ENCODE data around the gene GPR176. TPM values are rescaled to one million over a fixed set of nuclear protein-coding genes. Genes with fewer than 3 reads are reported as not detected.

GPR176 gene
- total RNA-seq, 1 donor, result 173 TPM

GRCh38 chr15:39907216-39907615, 12.8 kb downstream of the GPR176 start:
- Histone ChIP-seq H4K20me1 (ENCODE audit: insufficient read depth, low read length) (peaks cover 55% of the 10 kb centered on the region), H2AFZ (ENCODE audit: low read length) (no peak overlapping the region), H3K36me3 (ENCODE audit: insufficient read depth, low read length) (peaks cover 17% of the 10 kb centered on the region), H3K4me3 (ENCODE audit: insufficient read depth, low read length) (no peak overlapping the region), H3K4me2 (ENCODE audit: insufficient read depth, low read length) (no peak overlapping the region), H3K27ac (ENCODE audit: low read depth, low read length) (peak overlapping the region; percentile 77), H3K79me2 (ENCODE audit: insufficient read depth, low read length) (peaks cover 90% of the 10 kb centered on the region), H3K4me1 (ENCODE audit: insufficient read depth, low read length) (peaks cover 31% of the 10 kb centered on the region), H3K9me3 (ENCODE audit: low read depth, low read length) (no peaks in the 10 kb centered on the region), H3K27me3 (ENCODE audit: insufficient read depth, low read length) (no peaks in the 10 kb centered on the region)
- TF ChIP-seq CTCF (IDR thresholded peaks at IDR 0.05; ENCODE audit: extremely low read depth, low read depth, low read length), result no peak
- no peak for DNase-seq (ENCODE audit: insufficient read length, low spot score, missing footprints)

DNA sequence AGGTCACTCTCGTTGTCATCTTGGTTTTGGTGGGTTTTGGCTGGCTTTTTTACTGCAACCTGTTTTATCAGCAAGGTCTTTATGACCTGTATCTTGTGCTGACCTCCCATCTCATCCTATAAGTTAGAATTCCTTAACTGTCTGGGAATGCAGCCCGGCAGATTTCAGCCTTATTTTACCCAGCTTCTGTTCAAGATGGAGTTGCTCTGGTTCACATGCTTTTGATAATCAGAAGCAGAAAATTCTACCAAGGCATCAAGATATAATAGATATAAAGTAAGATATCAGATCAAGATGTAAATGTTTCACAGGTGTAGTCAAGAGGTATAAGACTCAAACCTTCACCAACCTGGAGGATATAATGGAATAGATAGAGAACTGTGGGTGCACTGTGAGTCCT, 16.0 kb downstream of the GPR176 start:
- no peak for TF ChIP-seq CTCF (IDR thresholded peaks at IDR 0.05; ENCODE audit: extremely low read depth, low read depth, low read length)
- Histone ChIP-seq H3K27ac (ENCODE audit: low read depth, low read length) (no peak overlapping the region), H3K4me2 (ENCODE audit: insufficient read depth, low read length) (no peak overlapping the region), H3K27me3 (ENCODE audit: insufficient read depth, low read length) (no peaks in the 10 kb centered on the region), H4K20me1 (ENCODE audit: insufficient read depth, low read length) (peaks cover 61% of the 10 kb centered on the region), H3K79me2 (ENCODE audit: insufficient read depth, low read length) (peaks cover 89% of the 10 kb centered on the region), H2AFZ (ENCODE audit: low read length) (no peak overlapping the region), H3K4me3 (ENCODE audit: insufficient read depth, low read length) (no peak overlapping the region), H3K9me3 (ENCODE audit: low read depth, low read length) (no peaks in the 10 kb centered on the region), H3K4me1 (ENCODE audit: insufficient read depth, low read length) (peaks cover 25% of the 10 kb centered on the region), H3K36me3 (ENCODE audit: insufficient read depth, low read length) (peaks cover 17% of the 10 kb centered on the region)
- DNase-seq (ENCODE audit: insufficient read length, low spot score, missing footprints), result no peak

- peaks cover 67% of the 10 kb centered on the region for H3K79me2 ChIP-seq (ENCODE audit: insufficient read depth, low read length)
- DNase-seq (ENCODE audit: insufficient read length, low spot score, missing footprints), result no peak
- no peak for TF ChIP-seq CTCF (IDR thresholded peaks at IDR 0.05; ENCODE audit: extremely low read depth, low read depth, low read length)
- H3K4me2 ChIP-seq (ENCODE audit: insufficient read depth, low read length), result no peak overlapping the region
- H3K4me3 ChIP-seq (ENCODE audit: insufficient read depth, low read length), result no peak overlapping the region
- no peaks in the 10 kb centered on the region for H3K36me3 ChIP-seq (ENCODE audit: insufficient read depth, low read length)
- no peak overlapping the region for H2AFZ ChIP-seq (ENCODE audit: low read length)
- H3K27ac ChIP-seq (ENCODE audit: low read depth, low read length), result peak overlapping the region; percentile 14
- H3K9me3 ChIP-seq (ENCODE audit: low read depth, low read length), result no peaks in the 10 kb centered on the region
- peaks cover 31% of the 10 kb centered on the region for H3K4me1 ChIP-seq (ENCODE audit: insufficient read depth, low read length)
- H4K20me1 ChIP-seq (ENCODE audit: insufficient read depth, low read length), result peaks cover 33% of the 10 kb centered on the region
- H3K27me3 ChIP-seq (ENCODE audit: insufficient read depth, low read length), result no peaks in the 10 kb centered on the region
Observed at GRCh38 chr15:39898317-39898716, 21.7 kb downstream of the GPR176 start.

GRCh38 chr15:39896846-39897245, 23.2 kb downstream of the GPR176 start:
- DNase-seq (ENCODE audit: insufficient read length, low spot score, missing footprints), result peak; percentile 85
- Histone ChIP-seq H3K27ac (ENCODE audit: low read depth, low read length) (peak overlapping the region; percentile 71), H3K27me3 (ENCODE audit: insufficient read depth, low read length) (no peaks in the 10 kb centered on the region), H3K4me2 (ENCODE audit: insufficient read depth, low read length) (peak overlapping the region; percentile 52), H3K36me3 (ENCODE audit: insufficient read depth, low read length) (peaks cover 7% of the 10 kb centered on the region), H3K4me1 (ENCODE audit: insufficient read depth, low read length) (peaks cover 27% of the 10 kb centered on the region), H4K20me1 (ENCODE audit: insufficient read depth, low read length) (peaks cover 22% of the 10 kb centered on the region), H2AFZ (ENCODE audit: low read length) (no peak overlapping the region), H3K4me3 (ENCODE audit: insufficient read depth, low read length) (no peak overlapping the region), H3K79me2 (ENCODE audit: insufficient read depth, low read length) (peaks cover 62% of the 10 kb centered on the region), H3K9me3 (ENCODE audit: low read depth, low read length) (no peaks in the 10 kb centered on the region)
- no peak for TF ChIP-seq CTCF (IDR thresholded peaks at IDR 0.05; ENCODE audit: extremely low read depth, low read depth, low read length)
